Fibroblast of lung (primary cell): Measurements from ENCODE around the gene ZNF740. TPM values are rescaled to one million over a fixed set of nuclear protein-coding genes. Genes with fewer than 3 reads are reported as not detected.

Experiments used
- DNase-seq, 2 donors: peaks; one replicate each; pipeline versions ENCODE4 v3.0.0 to v3.0.0-alpha.2; 2010; ENCODE audit warnings: low read depth in 2 of 2
- H2AFZ ChIP-seq: 2 replicates; pipeline ENCODE4 v1.5.1; 2012; ENCODE audit warnings: low read length, control low read depth, inconsistent platforms
- H3K27ac ChIP-seq: 2 replicates; pipeline ENCODE4 v1.5.1; 2011; ENCODE audit warnings: low read length, control low read depth; ENCODE audit not compliant: insufficient read depth
- H3K27me3 ChIP-seq: 2 replicates; pipeline ENCODE4 v1.5.1; 2011; ENCODE audit warnings: mild to moderate bottlenecking, low read length; ENCODE audit not compliant: control insufficient read depth, insufficient read depth
- H3K36me3 ChIP-seq: 2 replicates; pipeline ENCODE4 v1.5.1; 2011; ENCODE audit warnings: low read length; ENCODE audit not compliant: control insufficient read depth, insufficient read depth
- H3K4me1 ChIP-seq: 2 replicates; pipeline ENCODE4 v1.5.1; 2011; ENCODE audit warnings: low read length; ENCODE audit not compliant: control insufficient read depth, insufficient read depth; ENCODE audit errors: extremely low read depth
- H3K4me2 ChIP-seq: 2 replicates; pipeline ENCODE4 v1.5.1; 2011; ENCODE audit warnings: low read length, control low read depth; ENCODE audit not compliant: insufficient read depth; ENCODE audit errors: extremely low read depth
- H3K4me3 ChIP-seq, 4 experiments: fragments of 200-600 bp in 1 of 4; sonication (generic) in 1 of 4; replicated peaks in 1 of 4; 2 replicates each; pipeline ENCODE4 v1.5.1; 2011 to 2016; ENCODE audit warnings: low read length in 4 of 4, low read depth in 3 of 4, mild to moderate bottlenecking in 3 of 4, control low read depth in 2 of 4, inconsistent platforms in 1 of 4, mixed read lengths in 1 of 4; ENCODE audit not compliant: insufficient read depth in 1 of 4; ENCODE audit errors: control extremely low read depth in 1 of 4
- H3K79me2 ChIP-seq: 2 replicates; pipeline ENCODE4 v1.5.1; 2012; ENCODE audit warnings: mild to moderate bottlenecking, low read length, inconsistent platforms; ENCODE audit not compliant: control insufficient read depth, insufficient read depth
- H3K9ac ChIP-seq: 2 replicates; pipeline ENCODE4 v1.5.1; 2011; ENCODE audit warnings: mild to moderate bottlenecking, low read length, control low read depth; ENCODE audit not compliant: insufficient read depth
- H3K9me3 ChIP-seq: 2 replicates; pipeline ENCODE4 v1.5.1; 2012; ENCODE audit warnings: low read depth, low read length; ENCODE audit not compliant: control insufficient read depth, insufficient read depth
- H4K20me1 ChIP-seq: 2 replicates; pipeline ENCODE4 v1.5.1; 2011; ENCODE audit warnings: low read length; ENCODE audit not compliant: control insufficient read depth, insufficient read depth; ENCODE audit errors: extremely low read depth
- CTCF ChIP-seq, 2 donors: IDR thresholded peaks in 1 of 2; conservative IDR thresholded peaks in 1 of 2; 1 replicate in 1 of 2; 2 replicates in 1 of 2; pipeline ENCODE4 v1.5.1; 2011 to 2012; ENCODE audit warnings: low read length in 2 of 2, control low read depth in 1 of 2, inconsistent platforms in 1 of 2, low read depth in 1 of 2, mild to moderate bottlenecking in 1 of 2
- EZH2 ChIP-seq: IDR thresholded peaks from 2 replicates; pipeline ENCODE4 v1.5.1; 2012; ENCODE audit warnings: low read length, control low read depth, mild to moderate bottlenecking; ENCODE audit errors: missing control alignments
- polyA plus RNA-seq, 2 donors: library from polyadenylated mRNA; depleted of rRNA in 1 of 2; stranded (reverse) in 1 of 2; unstranded in 1 of 2; fragments of >200 nt; gene quantifications; 2 replicates each; pipeline ENCODE4 v1.2.1, GENCODE V29; 2011 to 2012; ENCODE audit warnings: missing spikeins in 1 of 2
- total RNA-seq: library from RNA; depleted of rRNA; stranded (reverse); fragments of >200 nt; gene quantifications from 2 replicates; pipeline ENCODE4 v1.2.1, GENCODE V29; 2014

ZNF740 gene
- total and polyA plus RNA-seq, 2 donors (not counting 1 experiment from before 2014, with no cell fraction given): 10.6 to 16.8 TPM

GRCh38 chr12:53225635-53226424 lies 45.3 kb downstream of the ZNF740 start:
- Histone ChIP-seq H3K4me1 (peaks cover 27% of the 10 kb centered on the region), H2AFZ (no peak overlapping the region), H3K9ac (no peak overlapping the region), H3K4me2 (no peak overlapping the region), H3K9me3 (no peaks in the 10 kb centered on the region), H3K79me2 (no peaks in the 10 kb centered on the region), H4K20me1 (no peaks in the 10 kb centered on the region), H3K36me3 (peaks cover 3% of the 10 kb centered on the region), H3K27ac (no peak overlapping the region), H3K4me3 (no peak overlapping the region), H3K27me3 (no peaks in the 10 kb centered on the region)
- TF ChIP-seq EZH2: no peak
- TF ChIP-seq CTCF (conservative IDR thresholded peaks at IDR 0.05 in 1 of 2, IDR thresholded peaks at IDR 0.05 in 1 of 2; ENCODE audit: low read depth in 1 of 2, low read length in 2 of 2): no peak
- no peak for DNase-seq

- Histone ChIP-seq H3K9ac (no peak overlapping the region), H3K27me3 (no peaks in the 10 kb centered on the region), H3K9me3 (no peaks in the 10 kb centered on the region), H3K27ac (no peak overlapping the region), H3K79me2 (no peaks in the 10 kb centered on the region), H3K4me1 (peaks cover 23% of the 10 kb centered on the region), H3K4me3 (no peak overlapping the region), H3K4me2 (no peak overlapping the region), H3K36me3 (peaks cover 3% of the 10 kb centered on the region), H2AFZ (no peak overlapping the region), H4K20me1 (no peaks in the 10 kb centered on the region)
- TF ChIP-seq CTCF (conservative IDR thresholded peaks at IDR 0.05 in 1 of 2, IDR thresholded peaks at IDR 0.05 in 1 of 2; ENCODE audit: low read depth in 1 of 2, low read length in 2 of 2) (no peak), EZH2 (no peak)
- DNase-seq: no peak
Observed at GRCh38 chr12:53226815-53227214, 46.3 kb downstream of the ZNF740 start.

GRCh38 chr12:53227341-53227740 lies 46.8 kb downstream of the ZNF740 start:
- Histone ChIP-seq H3K4me3 (no peak overlapping the region), H3K36me3 (peaks cover 3% of the 10 kb centered on the region), H3K4me2 (no peak overlapping the region), H2AFZ (no peak overlapping the region), H3K4me1 (peaks cover 21% of the 10 kb centered on the region), H3K79me2 (no peaks in the 10 kb centered on the region), H3K27ac (no peak overlapping the region), H3K27me3 (no peaks in the 10 kb centered on the region), H3K9me3 (no peaks in the 10 kb centered on the region), H3K9ac (no peak overlapping the region), H4K20me1 (no peaks in the 10 kb centered on the region)
- no peak for DNase-seq
- TF ChIP-seq EZH2 (no peak), CTCF (conservative IDR thresholded peaks at IDR 0.05 in 1 of 2, IDR thresholded peaks at IDR 0.05 in 1 of 2; ENCODE audit: low read depth in 1 of 2, low read length in 2 of 2) (no peak)
